OCI-M2 (cell line): ENCODE results near the gene NEDD9.

ENCODE experiments used
- DNase-seq: peaks from one replicate; lab custom pipeline; 2025; ENCODE audit not compliant: unreplicated experiment; lab: John Stamatoyannopoulos, UW

The NEDD9 gene

GRCh38 chr6:11203306-11204004 lies 29.0 kb downstream of the NEDD9 start:
- no peak for DNase-seq

GRCh38 chr6:11202513-11203305 lies 29.8 kb downstream of the NEDD9 start:
- DNase-seq, result no peak

GRCh38 chr6:11201772-11202512 lies 30.5 kb downstream of the NEDD9 start:
- no peak for DNase-seq

- no peak for DNase-seq
These were observed 31.5 kb downstream of the NEDD9 start for GRCh38 chr6:11201015-11201414.

GRCh38 chr6:11200356-11200755 lies 32.1 kb downstream of the NEDD9 start:
- no peak for DNase-seq

- DNase-seq, result no peak
These were observed 33.5 kb downstream of the NEDD9 start for GRCh38 chr6:11198663-11199603.

- DNase-seq, result no peak
These were observed 34.6 kb downstream of the NEDD9 start for GRCh38 chr6:11197850-11198249.

- DNase-seq, result no peak
These were observed 35.3 kb downstream of the NEDD9 start for GRCh38 chr6:11197175-11197536.

- DNase-seq, result no peak
These were observed 35.8 kb downstream of the NEDD9 start for GRCh38 chr6:11196511-11197174.

- DNase-seq, result no peak
These were observed 37.9 kb downstream of the NEDD9 start for GRCh38 chr6:11194356-11195218.

GRCh38 chr6:11193434-11193833 lies 39.0 kb downstream of the NEDD9 start:
- no peak for DNase-seq

GRCh38 chr6:11192167-11192566 lies 40.3 kb downstream of the NEDD9 start:
- no peak for DNase-seq

- no peak for DNase-seq
These were observed 41.7 kb downstream of the NEDD9 start for GRCh38 chr6:11190625-11191245.

- no peak for DNase-seq
These were observed 42.4 kb downstream of the NEDD9 start for GRCh38 chr6:11189865-11190624.

GRCh38 chr6:11188161-11188915 lies 44.1 kb downstream of the NEDD9 start:
- DNase-seq, result no peak

GRCh38 chr6:11187301-11187700 lies 45.2 kb downstream of the NEDD9 start:
- no peak for DNase-seq

- DNase-seq, result no peak
These were observed 47.1 kb downstream of the NEDD9 start for GRCh38 chr6:11185204-11185842.
